IMR-90 (cell line): Measurements from ENCODE around the gene PLEKHS1.

Source experiments
- BHLHE40 ChIP-seq: fragments of 150-350 bp; IDR thresholded peaks from 2 replicates; pipeline ENCODE4 v1.6.1; 2016; ENCODE audit warnings: mild to moderate bottlenecking, low read depth, low read length
- CTCF ChIP-seq: conservative IDR thresholded peaks from 2 replicates; pipeline ENCODE4 v1.5.1; 2012; ENCODE audit warnings: mild to moderate bottlenecking, low read depth, low read length, improper control_type of control experiment
- FOS ChIP-seq: fragments of 150-350 bp; IDR thresholded peaks from 2 replicates; pipeline ENCODE4 v1.6.1; 2016; ENCODE audit warnings: low read depth, low read length
- MXI1 ChIP-seq: IDR thresholded peaks from 2 replicates; pipeline ENCODE4 v1.6.1; 2012; ENCODE audit warnings: low read depth, mild to moderate bottlenecking, low read length, moderate library complexity, borderline replicate concordance
- POLR2A ChIP-seq: IDR thresholded peaks from 2 replicates; pipeline ENCODE4 v1.6.1; 2012; ENCODE audit warnings: mild to moderate bottlenecking, low read depth, low read length
- RAD21 ChIP-seq: IDR thresholded peaks from 2 replicates; pipeline ENCODE4 v1.6.1; 2012; ENCODE audit warnings: low read length, improper control_type of control experiment
- RFX5 ChIP-seq: IDR thresholded peaks from 2 replicates; pipeline ENCODE4 v1.8.0; 2012; ENCODE audit warnings: low read depth, mild to moderate bottlenecking, low read length, moderate library complexity
- SMC3 ChIP-seq: fragments of 150-350 bp; IDR thresholded peaks from 2 replicates; pipeline ENCODE4 v1.6.1; 2016; ENCODE audit warnings: low read depth, mild to moderate bottlenecking, antibody characterized with exemption, low read length, moderate library complexity
- USF2 ChIP-seq: fragments of 150-350 bp; IDR thresholded peaks from 2 replicates; pipeline ENCODE4 v1.6.1; 2017; ENCODE audit warnings: mild to moderate bottlenecking, antibody characterized with exemption, low read length, low read depth

GRCh38 chr10:113756940-113757543, 5.6 kb downstream of the PLEKHS1 start:
- no peak for TF ChIP-seq BHLHE40
- TF ChIP-seq RAD21: no peak
- no peak for TF ChIP-seq CTCF
- no peak for TF ChIP-seq MXI1
- no peak for TF ChIP-seq USF2
- no peak for TF ChIP-seq POLR2A
- no peak for TF ChIP-seq SMC3
- TF ChIP-seq RFX5: no peak
- no peak for TF ChIP-seq FOS
